Effector memory CD4-positive, alpha-beta T cell (primary cell): ENCODE measurements around the gene MEG3.
"Not testable (repeated sequence)": the region's sequence is repeated elsewhere in the genome, so short reads cannot be mapped to it uniquely, and the experiment has no call there.

Source experiments
- DNase-seq, 3 donors: peaks; one replicate each; pipeline ENCODE4 v3.0.0-alpha.2; 2020
- H3K27ac ChIP-seq: 2 replicates; pipeline ENCODE4 v1.7.0; 2013; ENCODE audit warnings: mild to moderate bottlenecking, low read length, moderate library complexity; ENCODE audit not compliant: insufficient read depth, poor library complexity, severe bottlenecking
- H3K27me3 ChIP-seq: replicated peaks from 2 replicates; pipeline ENCODE4 v1.7.0; 2013; ENCODE audit warnings: mild to moderate bottlenecking, low read length; ENCODE audit not compliant: insufficient read depth, control insufficient read depth, poor library complexity, severe bottlenecking
- H3K36me3 ChIP-seq: 2 replicates; pipeline ENCODE4 v1.7.0; 2013; ENCODE audit warnings: mild to moderate bottlenecking, low read length, moderate library complexity; ENCODE audit not compliant: control insufficient read depth, insufficient read depth
- H3K4me1 ChIP-seq: 2 replicates; pipeline ENCODE4 v1.7.0; 2013; ENCODE audit warnings: low read length, mild to moderate bottlenecking; ENCODE audit not compliant: control insufficient read depth, insufficient read depth, poor library complexity, severe bottlenecking
- H3K4me3 ChIP-seq: 2 replicates; pipeline ENCODE4 v1.7.0; 2013; ENCODE audit warnings: low read length, low read depth, mild to moderate bottlenecking; ENCODE audit not compliant: insufficient read depth, poor library complexity, severe bottlenecking
- H3K9me3 ChIP-seq: 2 replicates; pipeline ENCODE4 v1.7.0; 2013; ENCODE audit warnings: mild to moderate bottlenecking, low read length, moderate library complexity; ENCODE audit not compliant: control insufficient read depth

Gene MEG3

DNA sequence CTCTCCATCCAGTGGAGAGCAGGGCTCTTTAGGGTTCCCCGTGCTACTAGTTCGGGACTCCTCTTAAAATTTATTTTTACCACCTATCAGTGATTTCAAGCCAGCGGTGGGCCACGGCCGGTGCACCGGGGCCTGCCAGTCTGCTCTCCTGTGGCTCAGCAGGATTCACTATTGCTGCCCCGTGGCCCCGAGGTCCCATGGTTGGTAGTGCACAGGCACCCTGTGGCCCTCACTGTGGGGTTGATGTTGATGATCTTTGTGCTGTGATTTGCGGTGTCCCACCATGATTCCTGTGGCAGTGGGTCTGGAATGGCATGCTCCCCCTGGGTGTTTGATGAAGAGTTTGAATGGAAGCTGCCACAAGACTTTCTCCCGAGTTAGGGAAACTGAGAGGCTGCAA is 12.6 kb upstream of the MEG3 start:
- no peak overlapping the region for H3K4me3 ChIP-seq
- H3K27ac ChIP-seq: no peak overlapping the region
- no peaks in the 10 kb centered on the region for H3K9me3 ChIP-seq
- no peaks in the 10 kb centered on the region for H3K4me1 ChIP-seq
- peaks cover 3% of the 10 kb centered on the region for H3K27me3 ChIP-seq
- no peak for DNase-seq
- H3K36me3 ChIP-seq: no peaks in the 10 kb centered on the region

DNA sequence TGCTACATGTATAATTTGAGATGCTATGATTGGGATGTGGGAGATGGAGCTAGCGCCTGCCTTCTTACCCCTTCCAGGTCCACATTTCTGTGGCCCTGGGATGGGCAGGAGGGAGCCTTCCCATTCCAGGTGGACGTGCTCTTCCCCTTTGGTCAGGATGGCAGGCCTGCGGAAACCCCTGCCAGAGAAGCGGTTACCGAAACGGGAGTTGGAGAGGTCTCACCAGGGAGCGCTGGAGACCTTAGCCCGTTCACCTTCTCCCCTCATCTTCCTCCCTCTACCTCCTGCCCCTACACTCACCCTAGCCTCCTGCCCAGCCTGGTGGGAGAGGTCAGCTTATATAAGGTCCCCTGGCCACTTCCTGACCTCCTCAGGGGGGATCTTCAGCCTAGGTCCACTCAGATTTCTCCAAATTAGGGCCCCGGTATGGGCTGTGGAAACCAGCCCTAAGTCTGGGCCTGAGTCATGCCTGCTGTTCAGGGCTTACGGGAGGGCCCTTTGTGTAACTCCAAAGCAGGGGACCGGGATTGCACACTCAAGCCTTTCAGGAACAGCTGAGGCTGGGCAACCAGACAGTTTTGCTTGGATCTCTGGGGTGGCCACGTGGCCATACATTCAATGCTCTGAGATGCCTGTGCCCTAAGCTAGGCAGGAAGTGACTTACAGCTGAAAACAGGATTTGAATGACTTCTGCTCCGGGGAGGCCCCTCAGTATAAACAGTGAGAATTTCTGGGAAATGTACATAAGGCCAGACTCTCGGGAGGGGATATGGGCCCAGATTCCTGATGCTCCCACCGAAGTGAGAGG is 10.2 kb upstream of the MEG3 start:
- no peaks in the 10 kb centered on the region for H3K4me1 ChIP-seq
- no peak overlapping the region for H3K27ac ChIP-seq
- H3K9me3 ChIP-seq: no peaks in the 10 kb centered on the region
- H3K27me3 ChIP-seq: peaks cover 3% of the 10 kb centered on the region
- no peaks in the 10 kb centered on the region for H3K36me3 ChIP-seq
- DNase-seq: no peak
- no peak overlapping the region for H3K4me3 ChIP-seq

GRCh38 chr14:100816286-100816949 is 9.5 kb upstream of the MEG3 start:
- H3K27me3 ChIP-seq: peaks cover 3% of the 10 kb centered on the region

DNA sequence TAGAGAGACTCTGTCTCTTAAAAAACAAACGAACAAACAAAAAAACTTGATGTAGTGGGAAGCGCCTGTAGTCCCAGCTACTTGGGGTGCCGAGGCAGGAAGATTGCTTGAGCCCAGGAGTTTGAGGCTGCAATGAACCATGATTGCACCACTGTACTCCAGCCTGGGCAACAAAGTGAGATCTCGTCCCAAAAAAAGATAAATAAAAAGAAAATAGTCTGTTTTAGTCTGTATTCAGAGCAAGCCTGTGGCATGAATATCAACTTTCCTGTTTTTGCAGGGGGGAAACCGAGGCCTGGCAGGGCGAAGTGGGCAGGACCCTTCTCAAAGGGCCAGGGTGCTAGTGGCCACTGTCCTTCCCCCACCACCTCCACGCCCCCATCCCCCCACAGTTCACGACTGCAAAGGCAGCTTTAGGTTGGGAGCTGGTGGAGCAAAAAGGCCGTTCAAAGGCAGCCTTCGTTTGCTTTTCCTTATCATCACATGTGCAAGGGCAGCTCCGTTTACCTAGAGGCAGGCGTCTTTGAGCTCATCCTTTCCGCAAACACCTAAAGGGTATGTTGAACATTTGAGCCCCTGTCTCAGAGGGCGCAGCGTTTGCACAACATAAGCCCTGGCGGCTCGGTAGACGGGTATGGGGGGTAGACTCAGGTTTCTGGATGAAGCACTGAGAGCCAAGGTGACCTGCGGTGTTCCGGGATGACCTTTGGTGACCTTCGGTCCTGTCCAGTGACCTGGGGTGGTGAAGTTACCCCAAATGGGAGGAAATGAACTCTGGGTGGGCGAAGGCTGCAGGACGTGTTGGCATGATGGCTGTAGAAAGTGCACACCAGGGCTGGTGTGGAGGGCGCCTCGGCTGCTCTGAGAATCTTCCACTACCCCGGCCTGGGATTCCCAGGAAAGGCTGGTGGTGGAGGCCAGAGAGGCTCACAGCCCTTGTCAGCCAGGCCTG is 8.7 kb upstream of the MEG3 start:
- no peaks in the 10 kb centered on the region for H3K9me3 ChIP-seq

More at GRCh38 chr14:100816286-100816949, 9.5 kb upstream of the MEG3 start:
- Histone ChIP-seq H3K4me1 (no peaks in the 10 kb centered on the region), H3K36me3 (no peaks in the 10 kb centered on the region), H3K27ac (no peak overlapping the region), H3K4me3 (no peak overlapping the region), H3K9me3 (no peaks in the 10 kb centered on the region)
- no peak for DNase-seq

DNA sequence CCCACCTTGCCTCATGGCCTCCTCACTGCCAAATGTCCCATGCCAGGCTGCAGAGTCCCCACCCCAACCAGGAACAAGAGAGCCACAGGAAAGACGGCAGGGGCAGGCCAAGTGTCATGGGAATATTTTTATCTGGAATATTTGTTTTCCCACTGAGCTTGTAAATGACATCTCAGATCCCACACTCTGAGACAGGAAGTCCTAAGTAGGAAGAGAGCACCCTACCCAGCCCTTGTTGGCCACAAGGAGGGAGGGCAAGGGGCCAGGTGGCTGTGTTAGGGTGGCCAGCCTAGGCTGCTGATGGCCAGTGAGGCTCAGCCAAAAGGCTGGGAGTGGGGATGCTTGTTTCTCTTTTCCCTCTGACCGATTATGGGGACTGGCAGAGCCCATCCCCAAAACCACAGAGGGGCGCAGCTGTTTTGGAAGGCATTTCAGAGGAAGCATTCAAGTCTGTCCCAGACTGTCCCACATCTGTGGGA is 7.7 kb upstream of the MEG3 start:
- DNase-seq: no peak
- Histone ChIP-seq H3K27me3 (peaks cover 3% of the 10 kb centered on the region), H3K9me3 (no peaks in the 10 kb centered on the region), H3K4me3 (no peak overlapping the region), H3K4me1 (no peaks in the 10 kb centered on the region), H3K36me3 (no peaks in the 10 kb centered on the region), H3K27ac (no peak overlapping the region)

More for the DNA sequence above, 8.7 kb upstream of the MEG3 start:
- DNase-seq: no peak
- peaks cover 3% of the 10 kb centered on the region for H3K27me3 ChIP-seq
- no peaks in the 10 kb centered on the region for H3K36me3 ChIP-seq
- no peaks in the 10 kb centered on the region for H3K4me1 ChIP-seq
- H3K4me3 ChIP-seq: no peak overlapping the region
- H3K27ac ChIP-seq: no peak overlapping the region

- not testable (repeated sequence) for H3K27ac ChIP-seq, H3K4me1 ChIP-seq, H3K9me3 ChIP-seq, H3K36me3 ChIP-seq, H3K27me3 ChIP-seq, H3K4me3 ChIP-seq, DNase-seq
These were observed 7.0 kb upstream of the MEG3 start for GRCh38 chr14:100818923-100819322.

DNA sequence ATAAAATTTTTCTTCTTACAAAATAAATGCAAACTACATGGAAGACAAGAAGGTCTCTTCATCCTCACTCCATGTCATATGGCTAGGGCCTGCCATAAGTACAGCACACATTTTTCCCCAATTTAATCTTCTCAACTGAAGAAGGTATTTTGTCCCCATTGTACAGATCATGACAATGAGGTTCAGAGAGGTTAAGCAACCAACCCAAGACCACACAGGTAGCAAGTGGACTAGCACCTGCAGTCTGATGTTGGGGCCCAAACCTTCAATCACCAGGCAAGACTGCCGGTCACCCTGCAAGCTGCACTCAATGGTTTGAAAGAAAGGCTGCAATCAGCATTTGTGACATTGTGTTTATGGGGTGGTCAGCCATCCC is 6.5 kb upstream of the MEG3 start:
- H3K4me3 ChIP-seq: no peak overlapping the region

DNA sequence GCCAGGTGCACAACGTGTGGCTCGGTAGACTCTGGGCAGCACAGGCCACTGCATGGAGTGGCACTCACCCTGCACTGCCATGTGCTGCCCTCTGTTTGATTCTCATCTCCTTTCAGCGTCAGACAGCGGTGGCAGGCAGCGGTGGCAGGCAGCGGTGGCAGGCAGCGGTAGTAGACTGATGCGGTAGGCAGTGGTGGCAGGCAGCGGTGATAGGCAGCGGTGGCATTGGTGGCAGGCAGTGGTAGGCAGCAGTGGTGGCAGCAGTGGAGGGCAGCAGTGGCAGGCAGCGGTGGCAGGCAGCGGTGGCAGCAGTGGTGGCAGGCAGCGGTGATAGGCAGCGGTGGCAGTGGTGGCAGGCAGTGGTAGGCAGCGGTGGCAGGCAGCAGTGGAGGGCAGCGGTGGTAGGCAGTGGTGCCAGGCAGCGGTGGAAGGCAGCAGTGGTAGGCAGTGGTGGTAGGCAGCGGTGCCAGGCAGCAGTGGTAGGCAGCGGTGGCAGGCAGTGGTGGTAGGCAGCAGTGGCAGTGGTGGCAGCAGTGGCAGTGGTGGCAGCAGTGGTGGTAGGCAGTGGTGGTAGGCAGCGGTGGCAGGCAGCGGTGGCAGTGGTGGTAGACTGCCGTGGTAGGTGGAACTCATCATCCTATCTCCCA is 6.0 kb upstream of the MEG3 start:
- Histone ChIP-seq H3K36me3 (no peaks in the 10 kb centered on the region), H3K27ac (no peak overlapping the region), H3K9me3 (no peaks in the 10 kb centered on the region), H3K4me1 (no peaks in the 10 kb centered on the region), H3K4me3 (no peak overlapping the region), H3K27me3 (peaks cover 3% of the 10 kb centered on the region)
- no peak for DNase-seq

More for the DNA sequence above, 6.5 kb upstream of the MEG3 start:
- H3K36me3 ChIP-seq: no peaks in the 10 kb centered on the region
- peaks cover 3% of the 10 kb centered on the region for H3K27me3 ChIP-seq
- H3K4me1 ChIP-seq: no peaks in the 10 kb centered on the region
- no peak for DNase-seq
- no peaks in the 10 kb centered on the region for H3K9me3 ChIP-seq
- H3K27ac ChIP-seq: no peak overlapping the region

- Histone ChIP-seq H3K4me1 (no peaks in the 10 kb centered on the region), H3K27me3 (peaks cover under 1% of the 10 kb centered on the region), H3K27ac (no peak overlapping the region), H3K36me3 (no peaks in the 10 kb centered on the region), H3K4me3 (no peak overlapping the region), H3K9me3 (no peaks in the 10 kb centered on the region)
- no peak for DNase-seq
These were observed 5.0 kb upstream of the MEG3 start for GRCh38 chr14:100820957-100821356.
